GM23338 (cell line): ENCODE data around the gene KRT1.

Source experiments
- CREB1 ChIP-seq: fragments of 250-450 bp; sonication (Bioruptor Pico); IDR thresholded peaks from 2 replicates; pipeline ENCODE4 v1.5.0; 2020; ENCODE audit warnings: low read depth, mild to moderate bottlenecking, moderate library complexity
- EZH2 ChIP-seq: fragments of 200-600 bp; sonication (generic); IDR thresholded peaks from one replicate; pipeline ENCODE4 v1.8.0; 2017; ENCODE audit warnings: antibody characterized with exemption, mild to moderate bottlenecking, low read depth; ENCODE audit not compliant: unreplicated experiment
- POLR2AphosphoS5 ChIP-seq: IDR thresholded peaks from 2 replicates; pipeline ENCODE4 v1.6.1; 2016; ENCODE audit warnings: antibody characterized with exemption, low read depth
- STAT1 ChIP-seq: IDR thresholded peaks from one replicate; pipeline ENCODE4 v1.6.1; 2016; ENCODE audit warnings: antibody characterized with exemption; ENCODE audit not compliant: unreplicated experiment
- TF ChIP-seq, protein P1 (sequence below), 2 experiments: fragments of 200-600 bp in 1 of 2; sonication (generic) in 1 of 2; conservative IDR thresholded peaks; 2 replicates each; pipeline versions ENCODE4 v1.5.1 to v1.6.1; 2016 to 2017; ENCODE audit warnings: antibody characterized with exemption in 2 of 2, low read depth in 2 of 2, mild to moderate bottlenecking in 2 of 2, moderate library complexity in 1 of 2
- TF ChIP-seq, protein P2 (sequence below): IDR thresholded peaks from one replicate; pipeline ENCODE4 v1.6.1; 2018; ENCODE audit warnings: antibody characterized with exemption; ENCODE audit not compliant: unreplicated experiment

DNA sequence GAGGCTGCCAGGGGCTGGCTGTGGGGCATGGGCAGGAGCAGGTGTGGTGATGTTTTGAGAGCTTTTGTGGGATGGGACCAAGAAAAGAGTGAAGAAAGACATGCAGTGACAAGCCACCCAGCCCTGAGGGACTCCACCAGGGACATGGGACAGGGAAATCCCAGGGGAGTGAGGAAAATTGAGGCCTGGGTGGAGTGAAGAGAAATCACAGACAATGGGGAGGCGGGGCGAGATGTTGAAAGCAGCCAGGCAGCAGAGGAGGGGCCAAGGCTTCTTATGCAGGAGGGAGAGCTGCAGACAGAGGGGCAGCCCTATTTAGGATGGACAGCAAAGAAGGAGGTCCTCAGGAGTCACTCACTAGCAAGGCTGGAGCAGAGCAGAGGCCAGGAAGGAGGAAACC, 4.2 kb upstream of the KRT1 start:
- TF ChIP-seq, protein P1, sequence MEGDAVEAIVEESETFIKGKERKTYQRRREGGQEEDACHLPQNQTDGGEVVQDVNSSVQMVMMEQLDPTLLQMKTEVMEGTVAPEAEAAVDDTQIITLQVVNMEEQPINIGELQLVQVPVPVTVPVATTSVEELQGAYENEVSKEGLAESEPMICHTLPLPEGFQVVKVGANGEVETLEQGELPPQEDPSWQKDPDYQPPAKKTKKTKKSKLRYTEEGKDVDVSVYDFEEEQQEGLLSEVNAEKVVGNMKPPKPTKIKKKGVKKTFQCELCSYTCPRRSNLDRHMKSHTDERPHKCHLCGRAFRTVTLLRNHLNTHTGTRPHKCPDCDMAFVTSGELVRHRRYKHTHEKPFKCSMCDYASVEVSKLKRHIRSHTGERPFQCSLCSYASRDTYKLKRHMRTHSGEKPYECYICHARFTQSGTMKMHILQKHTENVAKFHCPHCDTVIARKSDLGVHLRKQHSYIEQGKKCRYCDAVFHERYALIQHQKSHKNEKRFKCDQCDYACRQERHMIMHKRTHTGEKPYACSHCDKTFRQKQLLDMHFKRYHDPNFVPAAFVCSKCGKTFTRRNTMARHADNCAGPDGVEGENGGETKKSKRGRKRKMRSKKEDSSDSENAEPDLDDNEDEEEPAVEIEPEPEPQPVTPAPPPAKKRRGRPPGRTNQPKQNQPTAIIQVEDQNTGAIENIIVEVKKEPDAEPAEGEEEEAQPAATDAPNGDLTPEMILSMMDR (conservative IDR thresholded peaks at IDR 0.05; ENCODE audit: low read depth in 2 of 2) = no peak
- no peak for TF ChIP-seq POLR2AphosphoS5
- no peak for TF ChIP-seq EZH2
- TF ChIP-seq STAT1 = no peak
- TF ChIP-seq, protein P2, sequence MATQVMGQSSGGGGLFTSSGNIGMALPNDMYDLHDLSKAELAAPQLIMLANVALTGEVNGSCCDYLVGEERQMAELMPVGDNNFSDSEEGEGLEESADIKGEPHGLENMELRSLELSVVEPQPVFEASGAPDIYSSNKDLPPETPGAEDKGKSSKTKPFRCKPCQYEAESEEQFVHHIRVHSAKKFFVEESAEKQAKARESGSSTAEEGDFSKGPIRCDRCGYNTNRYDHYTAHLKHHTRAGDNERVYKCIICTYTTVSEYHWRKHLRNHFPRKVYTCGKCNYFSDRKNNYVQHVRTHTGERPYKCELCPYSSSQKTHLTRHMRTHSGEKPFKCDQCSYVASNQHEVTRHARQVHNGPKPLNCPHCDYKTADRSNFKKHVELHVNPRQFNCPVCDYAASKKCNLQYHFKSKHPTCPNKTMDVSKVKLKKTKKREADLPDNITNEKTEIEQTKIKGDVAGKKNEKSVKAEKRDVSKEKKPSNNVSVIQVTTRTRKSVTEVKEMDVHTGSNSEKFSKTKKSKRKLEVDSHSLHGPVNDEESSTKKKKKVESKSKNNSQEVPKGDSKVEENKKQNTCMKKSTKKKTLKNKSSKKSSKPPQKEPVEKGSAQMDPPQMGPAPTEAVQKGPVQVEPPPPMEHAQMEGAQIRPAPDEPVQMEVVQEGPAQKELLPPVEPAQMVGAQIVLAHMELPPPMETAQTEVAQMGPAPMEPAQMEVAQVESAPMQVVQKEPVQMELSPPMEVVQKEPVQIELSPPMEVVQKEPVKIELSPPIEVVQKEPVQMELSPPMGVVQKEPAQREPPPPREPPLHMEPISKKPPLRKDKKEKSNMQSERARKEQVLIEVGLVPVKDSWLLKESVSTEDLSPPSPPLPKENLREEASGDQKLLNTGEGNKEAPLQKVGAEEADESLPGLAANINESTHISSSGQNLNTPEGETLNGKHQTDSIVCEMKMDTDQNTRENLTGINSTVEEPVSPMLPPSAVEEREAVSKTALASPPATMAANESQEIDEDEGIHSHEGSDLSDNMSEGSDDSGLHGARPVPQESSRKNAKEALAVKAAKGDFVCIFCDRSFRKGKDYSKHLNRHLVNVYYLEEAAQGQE = no peak
- TF ChIP-seq CREB1 (CRISPR knock-in tag) = no peak
